Eye (tissue), 1 donor: Measurements from ENCODE around the gene DLG4.

Source experiments
- DNase-seq: peaks from one replicate; pipeline ENCODE4 v3.0.0-alpha.2; 2015

Gene DLG4

DNA sequence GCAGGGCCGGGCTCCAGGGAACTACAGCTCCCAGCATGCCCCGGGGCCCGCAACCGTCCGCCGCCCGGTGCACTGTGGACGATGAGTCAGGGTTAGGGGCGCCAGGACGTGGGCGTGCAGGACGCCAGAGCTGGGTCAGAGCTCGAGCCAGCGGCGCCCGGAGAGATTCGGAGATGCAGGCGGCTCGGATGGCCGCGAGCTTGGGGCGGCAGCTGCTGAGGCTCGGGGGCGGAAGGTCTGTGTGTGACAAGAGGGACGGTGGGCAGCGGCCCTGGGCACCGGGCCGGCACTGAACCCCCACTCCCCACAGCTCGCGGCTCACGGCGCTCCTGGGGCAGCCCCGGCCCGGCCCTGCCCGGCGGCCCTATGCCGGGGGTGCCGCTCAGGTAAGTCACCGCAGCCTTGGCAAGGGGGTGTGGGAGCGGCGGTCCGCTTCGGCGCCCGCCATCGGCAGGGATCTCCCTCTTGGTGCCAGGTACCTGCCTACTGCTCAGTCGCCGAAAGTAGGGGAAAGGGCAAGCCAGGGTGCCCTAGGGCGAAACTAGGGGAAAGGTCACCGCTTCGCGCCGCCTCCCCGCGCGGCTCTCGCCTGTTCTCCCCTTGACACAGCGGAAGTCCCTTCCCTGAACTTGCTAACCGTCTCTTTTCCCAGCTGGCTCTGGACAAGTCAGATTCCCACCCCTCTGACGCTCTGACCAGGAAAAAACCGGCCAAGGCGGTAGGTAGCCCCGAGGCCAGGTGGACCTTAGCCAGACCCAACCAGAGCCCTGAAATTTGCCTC, at the start of gene DLG4, which contains the start of gene ACADVL:
TSS of gene DLG4 (minus strand) at position 25 of the 781 bp plus-strand sequence.
TSS of gene ACADVL (plus strand) at position 127 of the 781 bp plus-strand sequence. CDS start at position 174, 47 bp downstream.
- peak; percentile 94 for DNase-seq

DNA sequence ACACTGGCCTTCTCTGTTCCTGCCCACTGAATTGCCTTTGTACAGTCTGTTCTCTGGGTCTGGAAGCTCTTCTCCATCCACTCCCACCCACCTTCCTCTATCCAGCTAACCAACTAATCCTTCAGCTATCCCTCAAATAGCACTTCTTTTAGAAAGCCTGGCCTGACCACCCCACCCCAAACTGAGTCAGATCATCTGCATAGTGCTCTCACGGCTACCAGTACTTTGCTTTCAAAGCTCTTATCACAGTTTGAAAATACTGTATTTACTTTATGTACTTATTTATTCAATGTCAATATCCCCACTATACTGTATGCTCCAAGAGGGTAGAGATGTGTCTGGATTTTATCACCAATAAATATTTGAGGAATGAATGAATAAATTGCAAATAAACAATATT, 47.1 kb upstream of the DLG4 start:
- no peak for DNase-seq

DNA sequence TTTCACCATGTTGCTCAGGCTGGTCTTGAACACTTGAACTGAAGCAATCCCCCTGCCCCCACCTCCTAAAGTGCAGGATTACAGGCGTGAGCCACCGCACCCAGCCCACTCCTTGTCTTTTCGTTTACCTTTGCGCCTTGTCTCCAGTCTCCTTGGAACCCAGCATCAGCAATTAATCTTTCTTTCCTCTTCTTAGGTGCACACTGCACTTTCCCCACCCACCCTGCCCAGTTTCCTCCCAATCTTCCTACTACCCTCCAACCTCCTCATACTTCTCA, 44.1 kb upstream of the DLG4 start:
- no peak for DNase-seq

DNA sequence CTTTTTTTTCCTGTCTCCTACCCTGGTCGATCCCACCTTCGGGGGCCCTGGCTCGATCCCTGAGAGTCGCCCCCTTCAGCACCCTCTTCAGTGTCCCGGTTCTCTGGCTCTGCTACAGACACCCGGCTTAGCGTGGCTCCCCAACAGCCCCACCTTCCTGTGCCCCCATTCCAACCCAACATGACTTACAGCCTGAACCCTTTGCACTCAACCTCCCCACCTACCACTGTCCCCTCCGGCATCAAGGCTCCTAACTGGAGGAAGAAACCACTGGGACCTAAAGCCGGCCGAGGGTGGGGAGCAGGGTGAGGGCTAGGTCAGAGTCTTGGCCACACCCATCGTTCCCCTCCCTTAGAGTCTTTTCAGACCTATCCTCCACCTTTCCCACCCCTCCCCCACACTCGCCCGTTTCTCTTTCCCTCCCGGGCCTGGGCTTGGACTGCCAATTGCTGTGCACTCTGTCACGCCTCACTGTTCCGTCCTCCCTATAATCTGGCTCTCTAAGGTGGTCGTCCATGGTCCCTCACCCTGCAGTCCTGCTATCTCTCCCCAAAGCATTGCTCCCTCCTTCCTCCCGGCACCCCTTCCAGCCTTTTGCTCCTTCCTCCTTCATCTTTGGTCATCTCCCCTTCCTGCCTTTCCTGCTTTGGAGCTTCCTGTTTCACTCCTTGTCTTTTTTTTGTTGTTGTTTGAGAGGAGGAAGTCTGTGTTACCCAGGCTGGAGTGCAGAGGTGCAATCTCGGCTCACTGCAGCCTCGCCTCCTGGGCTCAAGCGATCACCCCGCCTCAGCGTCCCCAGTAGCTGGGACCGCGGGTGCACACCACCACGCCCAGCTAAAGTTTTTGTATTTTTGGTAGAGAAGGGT, 43.5 kb upstream of the DLG4 start:
- DNase-seq: peak; percentile 29

DNA sequence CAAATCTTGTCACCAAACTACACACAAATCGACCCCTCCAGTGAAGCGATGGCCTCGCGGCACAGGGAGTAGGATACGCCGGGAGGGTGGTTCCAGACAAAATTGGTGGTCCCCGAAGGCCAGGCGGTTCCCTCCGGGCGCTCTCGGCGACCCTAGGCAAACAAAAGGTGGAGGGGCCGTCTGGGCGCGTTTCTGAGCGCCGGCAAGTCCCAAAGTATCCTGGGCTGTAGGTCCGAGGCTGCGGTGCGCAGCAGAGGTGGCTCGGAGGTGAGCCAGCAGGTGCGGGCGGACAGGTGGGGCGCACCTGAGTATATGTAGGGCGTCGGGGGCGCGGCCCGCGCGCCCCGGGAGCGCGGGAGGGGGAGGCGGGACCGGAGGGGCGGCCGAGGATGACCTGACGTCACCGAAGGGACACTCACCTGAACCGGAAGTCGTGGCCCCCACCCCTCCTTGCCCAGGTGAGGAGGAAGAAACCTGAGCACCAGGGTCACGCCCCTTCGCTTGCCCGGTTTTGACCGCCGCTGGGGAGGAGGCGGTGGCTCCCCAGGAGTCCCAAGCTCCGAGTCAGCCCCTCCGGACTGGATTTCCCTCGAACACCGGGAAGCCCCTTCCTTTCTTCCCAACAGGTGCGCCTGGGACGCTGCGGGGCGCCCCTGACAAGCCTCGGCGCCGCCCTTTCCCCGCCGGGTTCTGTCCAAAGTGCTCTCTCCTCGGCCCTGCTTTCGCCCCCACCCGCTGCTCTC, 42.7 kb upstream of the DLG4 start, which contains the start of gene CLDN7:
TSS of gene CLDN7 (minus strand) at position 287 of the 743 bp plus-strand sequence. CDS start 435 bp downstream, outside the sequence.
- DNase-seq: no peak

DNA sequence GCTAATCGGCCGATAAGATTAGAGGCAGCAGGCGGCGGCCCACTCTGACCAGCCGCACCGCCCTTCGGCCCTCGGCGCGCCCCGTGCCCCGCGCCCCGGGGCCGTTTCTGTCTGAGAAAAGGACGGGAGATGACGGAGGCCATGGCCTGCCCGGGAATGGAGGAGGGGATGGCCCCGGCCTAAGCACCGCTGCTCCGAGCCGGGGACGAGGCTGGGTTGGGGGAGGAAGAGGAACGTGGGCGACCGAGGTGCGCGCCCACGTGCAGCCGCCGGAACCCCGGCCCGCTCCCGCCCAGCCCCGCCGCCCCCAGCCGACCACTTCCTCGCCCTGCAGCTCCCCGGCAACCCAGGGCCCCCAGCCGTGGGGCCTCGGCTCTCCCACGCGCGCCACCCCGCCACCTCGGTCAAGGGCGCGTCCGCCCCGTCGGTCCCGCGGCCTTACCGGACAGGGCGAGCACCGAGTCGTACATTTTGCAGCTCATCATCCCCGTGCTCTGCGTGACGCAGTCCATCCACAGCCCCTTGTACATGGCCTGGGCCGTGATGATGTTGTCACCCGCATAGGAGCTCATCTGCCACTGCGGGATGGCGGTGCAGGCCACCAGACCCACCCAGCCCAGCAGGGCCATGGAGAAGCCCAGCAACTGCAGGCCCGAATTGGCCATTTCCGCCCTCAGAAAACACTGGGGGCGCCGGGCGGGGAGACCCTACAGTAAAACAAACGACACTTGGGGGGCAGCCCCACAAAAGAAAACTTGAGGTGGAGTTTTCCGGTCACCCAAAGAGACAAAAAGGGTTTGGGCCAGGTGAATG, 41.9 kb upstream of the DLG4 start:
- peak; percentile 29 for DNase-seq

DNA sequence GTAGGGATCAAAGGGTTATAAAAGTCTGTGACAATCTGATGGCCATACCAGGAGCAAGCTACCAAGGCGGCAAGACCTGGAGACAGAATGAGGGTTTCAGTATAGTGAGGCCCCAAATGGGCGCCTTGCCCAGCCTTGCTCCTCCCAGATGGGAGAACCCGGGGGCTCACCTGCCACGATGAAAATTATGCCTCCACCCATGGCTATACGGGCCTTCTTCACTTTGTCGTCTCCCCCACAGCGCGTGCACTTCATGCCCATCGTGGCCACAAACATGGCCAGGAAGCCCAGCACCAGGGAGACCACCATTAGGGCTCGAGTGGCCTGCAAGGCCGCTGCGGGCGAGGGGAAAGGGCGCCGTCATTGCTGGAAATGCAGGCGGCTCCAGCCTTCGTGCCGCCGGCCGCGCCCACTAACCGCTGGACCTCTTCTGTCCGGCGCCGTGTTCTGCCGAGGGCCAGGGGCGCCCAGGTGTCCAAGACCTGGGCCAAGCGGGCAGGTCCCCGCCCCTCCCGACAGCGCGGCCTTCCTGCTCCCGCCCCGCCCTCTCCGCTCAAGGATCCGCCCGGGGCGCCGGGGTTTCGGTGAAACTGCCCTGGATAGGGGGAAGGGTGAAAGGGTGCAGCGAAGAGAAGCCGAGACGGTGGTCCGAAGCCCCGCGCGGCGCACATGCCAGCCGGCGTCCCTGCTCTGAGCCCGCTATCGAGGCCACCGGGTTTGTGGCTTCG, 41.2 kb upstream of the DLG4 start:
- peak; percentile 61 for DNase-seq

DNA sequence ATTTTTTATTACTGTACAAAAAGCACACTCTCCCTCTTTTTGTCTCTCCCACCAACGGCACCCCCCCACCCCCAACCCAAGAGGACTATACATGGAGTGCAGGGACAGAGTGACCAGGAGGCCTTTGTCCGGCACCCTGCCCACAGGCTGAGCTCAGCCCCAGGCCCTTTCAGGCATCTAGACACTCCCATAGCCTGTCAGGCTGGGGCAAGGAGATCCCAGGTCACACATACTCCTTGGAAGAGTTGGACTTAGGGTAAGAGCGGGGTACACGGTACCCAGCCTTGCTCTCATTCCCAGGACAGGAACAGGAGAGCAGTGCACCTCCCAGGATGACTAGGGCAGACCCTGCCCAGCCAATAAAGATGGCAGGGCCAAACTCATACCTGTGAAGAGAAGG, 40.5 kb upstream of the DLG4 start:
- no peak for DNase-seq

DNA sequence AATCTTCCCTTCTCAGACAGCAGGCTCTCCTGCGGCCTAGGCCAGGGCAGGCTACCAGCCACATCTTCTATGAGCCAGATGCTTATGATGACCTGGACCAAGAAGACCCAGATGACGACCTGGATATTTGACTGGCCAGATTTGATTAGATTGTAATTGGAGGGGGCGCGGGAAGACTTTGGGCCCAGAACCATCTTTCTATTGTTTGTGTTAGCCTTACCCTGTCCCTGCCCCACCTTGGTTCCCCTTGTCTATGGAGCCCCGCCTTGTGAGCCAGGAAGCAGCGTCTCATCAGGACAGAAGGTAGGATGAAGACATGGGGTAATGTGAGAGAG, 39.9 kb upstream of the DLG4 start:
- DNase-seq: no peak

DNA sequence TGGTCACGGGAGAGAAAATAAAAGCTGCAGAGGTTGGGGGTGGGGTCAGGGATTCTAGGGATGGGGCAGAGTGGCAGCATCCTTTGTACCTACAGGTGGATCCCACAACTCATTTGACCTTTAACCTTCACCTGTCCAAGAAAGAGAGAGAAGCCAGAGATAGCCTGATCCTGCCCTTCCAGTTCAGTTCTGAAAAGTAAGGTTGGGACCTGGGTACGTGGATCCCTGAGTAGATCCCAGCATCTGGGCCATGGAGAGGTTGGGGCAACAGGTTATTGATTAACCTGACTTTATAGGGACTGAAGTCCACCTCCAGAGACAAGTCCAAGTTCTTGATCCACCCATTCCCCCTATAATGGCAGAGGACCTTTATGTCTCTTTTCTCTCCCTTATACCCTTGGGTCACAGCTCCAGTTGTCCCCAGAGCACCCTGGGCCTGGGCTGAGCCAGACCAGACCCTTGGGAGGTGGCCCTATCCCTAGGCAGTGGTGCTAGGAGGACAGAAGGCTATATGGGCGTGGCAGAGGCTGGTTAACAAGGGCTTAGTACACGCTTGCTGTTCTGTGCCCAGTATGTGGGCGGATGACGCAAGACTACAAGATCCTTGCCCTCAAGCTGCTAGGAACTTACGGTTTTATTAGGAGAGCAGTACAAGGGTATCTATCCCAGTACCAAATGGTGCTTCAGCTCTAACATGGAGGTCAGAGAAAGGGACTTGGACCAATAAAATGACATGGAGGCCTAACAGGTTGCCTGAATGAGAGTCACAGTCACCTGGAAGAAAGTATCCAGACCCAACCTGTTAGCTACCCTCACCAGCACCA, 39.3 kb upstream of the DLG4 start:
- no peak for DNase-seq

DNA sequence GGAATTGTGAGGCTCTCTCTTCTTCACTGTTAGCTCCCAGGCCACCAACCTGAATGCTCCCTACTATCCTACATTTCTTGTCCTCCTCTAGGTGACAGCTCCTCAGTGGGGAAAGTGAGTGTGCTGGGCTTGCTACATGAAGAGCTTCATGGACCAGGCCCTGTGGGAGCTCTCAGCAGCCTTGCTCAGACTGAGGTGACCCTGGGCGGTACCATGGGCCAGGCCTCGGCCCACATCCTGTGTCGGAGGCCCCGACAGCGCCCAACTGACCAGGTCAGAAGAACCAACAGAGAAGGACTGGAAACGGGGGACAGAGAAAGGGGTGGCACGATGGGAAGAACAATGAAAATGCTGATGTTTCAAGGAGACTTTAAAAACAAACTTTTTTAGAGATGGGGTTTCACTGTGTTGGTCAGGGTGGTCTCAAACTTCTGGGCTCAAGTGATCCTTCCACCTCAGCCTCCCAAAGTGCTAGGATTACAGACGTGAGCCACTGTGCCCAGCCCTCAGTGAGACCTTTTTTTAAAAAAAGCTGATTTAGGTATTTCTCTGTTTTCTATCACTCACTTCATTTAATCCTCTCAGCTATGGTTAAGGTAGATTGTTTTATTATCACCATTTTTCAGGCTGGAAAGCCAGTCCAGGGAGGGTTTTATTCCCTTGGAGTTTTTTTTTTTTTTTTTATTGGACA, 37.3 kb upstream of the DLG4 start:
- DNase-seq: no peak

DNA sequence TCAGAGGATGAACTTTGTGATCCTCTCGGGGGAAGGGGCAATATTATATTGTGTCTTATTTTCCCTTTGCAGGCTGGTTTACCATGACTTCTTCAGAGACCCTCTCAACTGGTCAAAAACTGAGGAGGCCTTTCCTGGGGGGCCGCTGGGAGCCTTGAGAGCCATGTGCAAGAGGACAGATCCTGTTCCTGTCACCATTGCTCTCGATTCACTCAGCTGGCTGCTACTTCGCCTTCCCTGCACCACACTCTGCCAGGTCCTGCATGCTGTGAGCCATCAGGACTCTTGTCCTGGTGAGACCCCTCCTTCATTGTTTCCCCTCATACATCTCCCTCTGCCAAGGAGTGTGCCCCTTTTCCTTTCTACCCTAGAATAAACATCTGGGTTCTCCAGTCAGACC, 34.9 kb upstream of the DLG4 start:
- DNase-seq: no peak

DNA sequence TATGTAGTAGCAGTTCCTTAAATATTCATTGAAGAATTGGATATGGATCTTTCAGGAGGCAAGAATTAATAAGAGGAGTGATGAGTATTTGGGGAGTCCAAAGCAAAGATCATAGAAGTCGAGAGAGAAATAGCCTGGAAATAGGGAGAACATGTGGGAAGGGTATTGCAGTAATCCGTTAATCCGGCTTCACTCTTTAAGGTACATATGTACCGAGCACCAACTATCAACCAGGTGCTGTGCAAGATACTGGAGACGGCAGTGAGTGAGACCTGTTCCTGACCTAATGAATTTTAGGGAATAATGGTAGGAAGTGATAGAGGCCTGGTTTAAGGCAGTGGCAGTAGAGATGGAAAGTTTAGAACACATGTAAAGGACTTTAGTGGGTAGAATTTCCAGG, 33.4 kb upstream of the DLG4 start:
- DNase-seq: no peak

DNA sequence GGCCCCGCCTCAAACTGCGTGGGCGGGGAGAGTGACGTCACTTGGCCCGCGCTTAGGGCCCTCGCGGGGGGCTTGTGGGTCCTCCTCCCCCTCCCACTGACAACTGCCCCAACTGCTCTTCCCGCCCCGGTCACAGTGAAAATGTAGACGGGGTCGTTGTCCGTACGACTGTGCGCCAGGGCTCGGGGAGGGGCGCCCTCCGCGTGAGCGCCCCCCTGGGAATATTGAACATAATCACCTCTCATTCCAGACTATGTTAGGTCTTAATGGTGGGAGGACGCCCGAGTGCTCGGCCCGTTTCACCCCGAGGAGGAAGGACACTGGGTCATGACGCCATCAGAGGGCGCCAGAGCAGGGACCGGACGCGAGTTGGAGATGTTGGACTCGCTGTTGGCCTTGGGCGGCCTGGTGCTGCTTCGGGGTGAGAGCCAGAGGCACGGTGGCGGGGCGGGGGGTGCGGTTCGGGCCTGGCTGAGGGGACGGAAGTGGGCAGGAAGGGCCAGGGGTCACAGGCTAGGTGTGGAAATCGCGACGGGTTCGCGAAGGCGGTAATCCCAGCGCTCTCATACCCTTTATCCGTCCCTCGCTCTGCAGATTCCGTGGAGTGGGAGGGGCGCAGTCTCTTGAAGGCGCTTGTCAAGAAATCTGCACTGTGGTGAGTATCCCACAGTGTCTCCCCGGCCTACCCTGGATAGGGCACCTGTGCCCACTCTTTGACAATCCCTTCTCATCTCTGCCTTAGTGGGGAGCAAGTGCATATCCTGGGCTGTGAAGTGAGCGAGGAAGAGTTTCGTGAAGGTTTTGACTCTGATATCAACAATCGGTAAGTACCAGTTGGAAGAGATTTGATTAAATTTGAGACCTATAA, 32.8 kb upstream of the DLG4 start, which contains the start of gene ELP5:
TSS of gene ELP5 (plus strand) at position 40 of the 868 bp plus-strand sequence. CDS start at position 376, 336 bp downstream.
- DNase-seq: peak; percentile 98

DNA sequence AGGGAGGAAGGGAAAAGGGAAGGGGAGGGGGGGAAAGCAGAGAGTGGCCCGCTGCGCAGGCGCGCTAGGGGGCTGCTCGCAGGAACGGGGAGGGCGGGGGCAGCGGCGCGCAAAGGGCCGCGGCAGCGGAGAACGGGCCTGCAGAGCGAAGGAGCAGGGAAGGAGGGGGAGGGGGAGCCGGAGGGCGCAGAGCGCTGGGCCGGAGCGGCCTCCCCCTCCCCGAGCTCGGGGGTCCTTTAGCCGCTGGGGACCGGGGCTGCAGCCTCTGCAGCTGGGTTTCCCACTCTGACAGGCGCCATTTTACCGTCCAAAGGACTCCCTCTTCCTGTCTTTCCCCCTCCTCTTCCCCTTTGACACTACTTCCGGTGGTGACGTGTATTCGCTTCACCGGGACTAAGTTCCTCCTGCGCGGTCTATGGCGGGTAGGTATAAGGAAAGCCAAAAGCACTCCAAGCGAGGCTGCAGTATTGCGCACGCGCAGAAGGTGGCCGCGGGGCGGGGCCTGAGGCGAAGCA, 32.1 kb upstream of the DLG4 start, which contains the start of gene CTDNEP1:
TSS of gene CTDNEP1 (minus strand) at position 74 of the 515 bp plus-strand sequence. CDS start 438 bp downstream, outside the sequence.
- DNase-seq: peak; percentile 100

DNA sequence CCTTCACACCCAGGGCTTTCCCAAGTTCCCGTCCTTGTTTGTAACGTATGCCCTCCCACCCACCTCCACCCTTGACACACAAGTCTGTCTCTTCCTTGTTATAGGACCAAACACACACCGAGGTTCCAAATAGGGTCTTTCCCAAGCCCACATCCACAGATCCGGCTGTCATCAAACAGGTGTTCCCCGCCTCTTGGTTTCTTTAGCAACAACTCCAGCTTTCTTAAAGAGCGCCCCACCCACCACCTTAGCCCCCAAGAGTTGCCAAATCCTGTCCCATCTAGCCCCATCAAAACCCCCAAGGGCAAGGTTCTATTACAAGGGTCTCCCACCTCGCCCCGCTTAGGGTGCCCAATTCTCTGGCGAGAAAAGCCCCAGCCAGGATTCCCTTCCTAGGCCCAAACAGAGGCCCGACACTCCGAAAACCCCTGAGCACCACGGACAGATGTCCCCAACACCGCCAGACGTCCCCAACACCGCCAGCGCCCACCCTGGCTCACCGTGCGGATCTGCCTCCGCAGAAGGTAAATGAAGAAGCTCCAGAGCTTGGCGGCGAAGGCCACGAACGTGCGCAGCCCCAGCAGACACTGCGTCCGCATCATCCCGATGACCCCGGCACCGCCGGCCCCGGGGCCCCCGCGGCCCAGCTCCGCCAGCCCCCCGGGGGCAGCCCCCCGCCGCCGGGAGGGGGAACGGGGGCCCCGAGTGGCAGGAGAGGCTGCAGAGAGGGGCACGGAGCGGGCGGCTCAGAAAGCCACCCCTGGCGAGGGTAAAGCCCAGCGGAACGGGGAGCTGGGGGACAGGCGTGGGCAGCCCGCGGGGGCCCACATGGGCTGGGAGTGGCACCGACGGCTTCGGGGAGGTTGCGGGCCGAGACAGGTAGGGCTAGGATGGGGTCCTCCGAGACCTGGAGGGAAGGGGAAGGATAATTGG, 31.3 kb upstream of the DLG4 start:
- DNase-seq: peak; percentile 27

DNA sequence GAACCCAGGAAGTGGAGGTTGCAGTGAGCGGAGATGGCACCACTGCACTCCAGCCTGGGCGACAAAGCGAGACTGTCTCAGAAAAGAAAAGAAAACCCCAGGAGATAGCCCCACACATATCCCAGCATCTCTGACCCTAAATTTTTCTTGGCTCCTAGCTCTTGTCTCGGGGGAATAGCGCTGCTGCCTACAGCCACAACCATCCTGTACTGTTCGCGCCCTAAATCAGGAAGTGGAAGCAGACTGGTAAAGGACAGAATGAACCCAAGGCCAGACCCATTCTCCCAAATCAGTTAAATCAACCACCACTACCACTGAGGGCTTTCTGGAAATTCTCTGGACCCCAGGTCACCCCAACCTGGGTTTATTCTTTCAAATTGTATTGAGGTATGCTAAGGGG, 30.2 kb upstream of the DLG4 start:
- no peak for DNase-seq

DNA sequence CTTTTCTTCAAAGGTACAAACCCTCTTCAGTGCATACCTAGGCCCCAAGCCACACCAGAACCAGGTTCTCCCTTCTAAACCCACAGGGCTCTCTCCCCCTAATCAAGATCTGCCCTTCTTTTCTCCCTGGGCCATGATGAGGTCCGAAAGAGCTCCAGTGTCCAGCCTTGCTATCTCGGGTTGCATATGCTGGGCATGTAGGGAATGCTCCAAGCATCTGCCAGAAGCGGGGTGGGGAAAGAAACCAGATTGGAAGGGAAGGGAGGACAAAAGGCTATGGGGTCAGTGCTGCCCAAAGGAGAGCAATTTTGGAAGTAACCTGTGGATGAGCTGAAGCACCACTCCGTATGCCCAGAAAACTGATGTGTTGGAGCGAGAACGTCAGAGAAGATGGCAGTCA, 29.6 kb upstream of the DLG4 start:
- no peak for DNase-seq
